ENCODE results near the gene SIK3.

Gene SIK3

DNA sequence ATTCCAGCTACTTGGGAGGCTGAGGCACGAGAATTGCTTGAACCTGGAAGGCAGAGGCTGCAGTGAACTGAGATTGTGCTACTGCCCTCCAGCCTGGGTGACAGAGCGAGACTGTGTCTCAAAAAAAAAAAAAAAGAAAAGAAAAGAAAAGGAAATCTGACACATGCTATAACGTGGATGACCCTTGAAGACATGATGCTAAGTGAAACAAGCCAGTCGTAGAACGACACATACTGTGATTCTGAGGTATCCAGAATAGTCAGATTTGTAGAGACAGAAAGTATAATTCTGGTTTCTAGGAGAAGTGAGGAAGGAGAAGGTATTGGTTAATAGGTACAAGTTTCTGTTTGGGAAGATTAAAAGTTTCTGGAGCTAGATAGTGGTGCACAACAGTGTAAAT, 299.9 kb downstream of the SIK3 start:
- no peak overlapping the region for H3K4me3 ChIP-seq (replicated peaks; ENCODE audit: low read depth, low read length)
- DNase-seq (ENCODE audit: extremely low read depth, low read depth) = no peak
- TF ChIP-seq, protein P1, sequence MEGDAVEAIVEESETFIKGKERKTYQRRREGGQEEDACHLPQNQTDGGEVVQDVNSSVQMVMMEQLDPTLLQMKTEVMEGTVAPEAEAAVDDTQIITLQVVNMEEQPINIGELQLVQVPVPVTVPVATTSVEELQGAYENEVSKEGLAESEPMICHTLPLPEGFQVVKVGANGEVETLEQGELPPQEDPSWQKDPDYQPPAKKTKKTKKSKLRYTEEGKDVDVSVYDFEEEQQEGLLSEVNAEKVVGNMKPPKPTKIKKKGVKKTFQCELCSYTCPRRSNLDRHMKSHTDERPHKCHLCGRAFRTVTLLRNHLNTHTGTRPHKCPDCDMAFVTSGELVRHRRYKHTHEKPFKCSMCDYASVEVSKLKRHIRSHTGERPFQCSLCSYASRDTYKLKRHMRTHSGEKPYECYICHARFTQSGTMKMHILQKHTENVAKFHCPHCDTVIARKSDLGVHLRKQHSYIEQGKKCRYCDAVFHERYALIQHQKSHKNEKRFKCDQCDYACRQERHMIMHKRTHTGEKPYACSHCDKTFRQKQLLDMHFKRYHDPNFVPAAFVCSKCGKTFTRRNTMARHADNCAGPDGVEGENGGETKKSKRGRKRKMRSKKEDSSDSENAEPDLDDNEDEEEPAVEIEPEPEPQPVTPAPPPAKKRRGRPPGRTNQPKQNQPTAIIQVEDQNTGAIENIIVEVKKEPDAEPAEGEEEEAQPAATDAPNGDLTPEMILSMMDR (IDR thresholded peaks at IDR 0.05; ENCODE audit: low read depth, low read length, missing control alignments) = no peak

- TF ChIP-seq, protein P1 (IDR thresholded peaks at IDR 0.05; ENCODE audit: low read depth, low read length, missing control alignments) = no peak
- no peak for DNase-seq (ENCODE audit: extremely low read depth, low read depth)
- H3K4me3 ChIP-seq (replicated peaks; ENCODE audit: low read depth, low read length) = no peak overlapping the region
These were observed 300.4 kb downstream of the SIK3 start for GRCh38 chr11:116797816-116798215.

DNA sequence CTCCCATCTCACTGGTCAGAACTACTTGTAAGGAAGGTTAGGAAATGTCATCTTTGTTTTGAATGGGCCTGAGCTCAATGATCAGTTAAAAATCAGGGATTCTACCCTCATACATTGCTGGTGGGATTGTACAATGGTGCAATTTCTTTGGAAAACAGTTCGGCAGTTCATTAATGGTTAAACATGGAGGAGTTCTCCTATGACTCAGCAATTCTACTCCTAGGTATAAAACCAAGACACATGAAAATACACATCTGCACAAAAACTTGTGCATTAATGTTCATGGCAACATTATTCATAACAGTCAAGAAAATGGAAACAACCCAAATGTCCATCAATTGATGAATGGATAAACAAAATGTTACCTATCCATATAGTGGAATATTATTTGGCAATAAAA, 301.7 kb downstream of the SIK3 start:
- TF ChIP-seq, protein P1 (IDR thresholded peaks at IDR 0.05; ENCODE audit: low read depth, low read length, missing control alignments) = no peak
- no peak for DNase-seq (ENCODE audit: extremely low read depth, low read depth)
- no peak overlapping the region for H3K4me3 ChIP-seq (replicated peaks; ENCODE audit: low read depth, low read length)

GRCh38 chr11:116794851-116795250, 303.4 kb downstream of the SIK3 start:
- no peak for DNase-seq (ENCODE audit: extremely low read depth, low read depth)
- no peak overlapping the region for H3K4me3 ChIP-seq (replicated peaks; ENCODE audit: low read depth, low read length)
- TF ChIP-seq, protein P1 (IDR thresholded peaks at IDR 0.05; ENCODE audit: low read depth, low read length, missing control alignments) = no peak

GRCh38 chr11:116793772-116794097, 304.5 kb downstream of the SIK3 start:
- TF ChIP-seq, protein P1 (IDR thresholded peaks at IDR 0.05; ENCODE audit: low read depth, low read length, missing control alignments) = no peak
- H3K4me3 ChIP-seq (replicated peaks; ENCODE audit: low read depth, low read length) = no peak overlapping the region
- no peak for DNase-seq (ENCODE audit: extremely low read depth, low read depth)

Data from HFF-Myc (cell line).